Myocyte (in vitro differentiated cells): ENCODE data around the gene ELOVL2. TPM values are rescaled to one million over a fixed set of nuclear protein-coding genes. Genes with fewer than 3 reads are reported as not detected.

Source experiments
- DNase-seq: peaks from one replicate; pipeline ENCODE4 v3.0.0-alpha.2; 2012; ENCODE audit warnings: low read depth
- total RNA-seq: library from RNA; depleted of rRNA; stranded (reverse); fragments of >200 nt; gene quantifications from 2 replicates; pipeline ENCODE4 v1.2.3, GENCODE V29; 2014

Gene ELOVL2
- total RNA-seq, 1 donor from 2014 or later: 0.05 TPM

DNA sequence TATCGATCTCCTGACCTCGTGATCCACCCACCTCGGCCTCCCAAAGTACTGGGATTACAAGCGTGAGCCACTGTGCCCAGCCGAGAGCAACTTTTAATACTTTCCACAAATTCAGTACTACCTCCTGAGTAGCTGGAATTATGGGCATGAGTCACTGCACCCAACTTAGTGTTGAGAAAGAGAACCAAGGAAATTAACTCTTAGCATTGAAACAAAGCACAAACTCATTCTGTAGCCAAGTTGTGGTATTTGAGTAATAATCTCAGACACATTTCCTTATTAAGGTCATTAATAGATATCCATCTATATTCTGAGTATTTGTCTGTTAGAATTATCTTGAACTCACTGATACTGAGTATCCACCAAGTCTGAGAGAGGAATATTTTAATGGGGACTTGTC lies 14.3 kb upstream of the ELOVL2 start:
- no peak for DNase-seq

DNA sequence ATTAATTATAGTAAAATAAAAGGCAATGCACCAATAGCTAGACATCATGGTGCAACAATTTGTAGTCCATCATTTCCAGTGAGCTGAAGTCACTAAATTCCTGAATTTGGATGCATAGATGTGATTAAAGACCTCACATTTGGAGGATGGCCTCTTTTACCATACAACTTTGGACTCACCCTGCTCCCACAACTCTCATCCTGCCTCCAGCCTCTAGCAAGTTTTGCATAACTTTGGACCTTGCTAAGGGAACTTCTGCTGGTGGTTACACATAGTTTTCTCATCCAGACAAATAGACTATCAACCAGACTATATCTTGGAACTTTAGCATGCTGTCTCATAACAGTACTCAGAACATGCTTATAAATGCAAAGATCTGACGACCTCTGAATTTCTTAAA lies 12.8 kb upstream of the ELOVL2 start:
- no peak for DNase-seq

DNA sequence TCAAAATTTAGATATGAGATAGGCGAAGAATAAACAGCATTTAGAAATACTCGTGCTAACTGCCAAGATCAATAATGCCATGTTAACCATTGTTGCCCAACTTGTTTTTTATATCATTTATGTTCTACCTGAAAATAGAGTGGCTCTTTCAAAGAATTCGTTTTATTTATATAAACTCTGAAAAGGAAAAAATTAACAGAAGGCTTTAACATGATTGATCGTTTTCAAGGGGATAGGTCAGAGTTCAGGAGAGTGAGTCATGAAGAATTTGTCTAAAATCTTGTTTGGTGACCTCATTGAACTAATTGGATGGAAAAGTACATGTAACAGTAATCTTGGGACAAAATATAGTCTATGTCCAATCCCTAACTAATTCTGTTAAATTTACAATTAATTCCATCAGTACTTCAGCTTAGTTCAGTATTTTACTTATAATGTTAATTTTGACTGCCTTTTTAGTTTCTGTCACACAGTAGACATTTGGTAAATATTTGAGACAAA lies 11.1 kb upstream of the ELOVL2 start:
- DNase-seq: no peak

DNA sequence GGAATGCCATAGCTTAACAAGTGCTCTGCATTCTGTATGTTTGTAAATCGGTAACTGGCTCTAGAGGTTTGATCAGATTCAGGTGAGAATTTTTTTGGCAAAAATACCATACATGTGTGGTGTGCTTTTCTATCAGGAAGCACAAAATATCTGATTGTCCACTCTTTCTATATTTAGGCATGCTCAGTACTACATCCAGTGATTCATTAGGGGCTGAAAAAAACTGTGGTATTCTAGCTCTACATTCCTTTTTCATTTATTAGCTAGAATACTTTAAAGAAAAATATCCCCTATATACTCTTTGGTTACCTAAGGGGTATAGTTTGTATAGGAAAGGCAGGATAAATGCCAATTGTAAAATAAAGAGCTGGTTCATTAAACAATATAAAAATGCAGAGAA lies 10.6 kb upstream of the ELOVL2 start:
- no peak for DNase-seq

DNA sequence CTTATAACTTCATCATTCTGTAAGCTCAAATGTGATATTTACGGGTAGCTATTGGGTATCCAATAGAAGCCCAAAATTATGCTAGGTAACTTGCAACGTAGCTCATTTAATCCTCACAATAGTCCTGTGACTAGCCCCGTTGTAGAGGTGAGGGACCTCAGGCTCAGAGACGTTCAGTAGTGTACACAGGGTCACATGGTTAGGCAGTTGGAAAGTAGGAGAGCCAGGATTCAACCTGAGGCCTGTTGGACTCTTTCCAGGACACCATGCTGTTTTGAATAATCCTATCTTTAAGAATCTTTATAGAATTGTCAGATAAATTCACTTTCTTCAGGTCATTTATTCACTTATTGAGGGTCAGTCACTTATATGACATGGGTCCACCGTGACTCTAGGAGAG lies 9.2 kb upstream of the ELOVL2 start:
- no peak for DNase-seq

DNA sequence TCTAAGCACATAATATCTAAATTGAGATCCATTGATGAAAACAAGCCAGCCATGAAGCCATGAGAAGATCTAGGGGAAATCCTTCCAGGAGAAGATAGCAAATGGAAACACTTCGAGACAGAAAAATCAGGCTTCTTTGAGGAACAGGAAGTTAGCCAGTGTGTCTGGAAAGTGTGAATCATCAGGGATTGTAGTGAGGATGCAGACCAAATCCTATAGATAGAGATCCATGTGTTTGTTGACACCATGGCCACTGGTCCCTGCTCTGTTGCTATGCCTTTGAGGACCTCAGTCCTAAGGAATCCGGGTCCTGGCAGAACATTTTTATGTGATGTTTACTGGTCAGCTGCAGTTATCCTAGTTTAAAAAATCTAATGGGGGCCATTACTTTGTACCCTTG lies 6.6 kb upstream of the ELOVL2 start:
- DNase-seq: no peak

DNA sequence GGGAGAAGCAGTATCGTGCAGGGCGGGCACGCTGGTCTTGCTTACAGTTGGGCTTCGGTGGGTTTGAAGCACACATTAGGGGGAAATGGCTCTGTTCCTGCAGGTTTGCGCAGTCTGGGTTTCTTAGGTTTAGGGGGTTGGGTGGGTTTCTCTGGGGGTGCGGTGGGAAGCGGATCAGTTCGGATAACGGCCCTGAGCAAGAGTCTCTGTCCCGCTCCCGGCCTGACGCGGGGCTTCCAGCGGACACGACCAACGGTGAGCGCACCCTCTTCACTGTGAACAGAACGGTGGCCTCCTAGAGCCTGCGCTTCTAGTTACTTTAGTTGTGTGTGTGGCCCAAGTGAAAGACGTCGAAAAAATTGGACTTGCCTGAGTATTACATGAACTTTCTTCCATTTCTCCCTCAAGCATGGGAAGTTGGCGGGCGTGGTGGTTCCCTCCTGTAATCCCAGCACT lies 635 bp upstream of the ELOVL2 start:
- no peak for DNase-seq

DNA sequence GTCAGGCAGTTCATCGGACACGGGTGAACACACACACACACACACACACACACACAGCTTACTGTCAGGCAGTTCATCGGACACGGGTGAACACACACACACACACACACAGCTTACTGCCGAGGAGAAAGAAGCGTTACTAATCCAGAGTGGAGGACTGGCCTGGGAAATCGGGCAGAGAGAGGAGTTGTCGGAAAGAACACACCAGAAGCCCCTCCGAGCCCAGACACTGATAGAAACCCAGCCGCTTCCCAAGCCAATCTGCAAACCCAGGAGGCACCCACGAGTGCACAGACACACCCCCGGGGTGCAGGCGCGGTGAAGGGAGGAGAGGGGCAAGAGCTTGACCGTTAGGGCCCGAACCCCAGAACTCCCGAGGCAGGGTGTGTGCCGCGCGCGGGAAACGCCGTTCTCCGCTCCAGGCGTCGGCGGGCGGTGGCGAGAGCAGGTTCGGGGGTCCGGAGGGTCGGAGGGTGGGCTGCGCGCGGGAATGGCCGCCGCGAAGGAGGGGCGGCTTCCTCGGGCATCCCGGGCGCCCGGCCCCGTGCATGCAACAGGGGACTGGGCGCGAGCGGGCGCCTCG lies 636 bp downstream of the ELOVL2 start:
- DNase-seq: peak; percentile 19

DNA sequence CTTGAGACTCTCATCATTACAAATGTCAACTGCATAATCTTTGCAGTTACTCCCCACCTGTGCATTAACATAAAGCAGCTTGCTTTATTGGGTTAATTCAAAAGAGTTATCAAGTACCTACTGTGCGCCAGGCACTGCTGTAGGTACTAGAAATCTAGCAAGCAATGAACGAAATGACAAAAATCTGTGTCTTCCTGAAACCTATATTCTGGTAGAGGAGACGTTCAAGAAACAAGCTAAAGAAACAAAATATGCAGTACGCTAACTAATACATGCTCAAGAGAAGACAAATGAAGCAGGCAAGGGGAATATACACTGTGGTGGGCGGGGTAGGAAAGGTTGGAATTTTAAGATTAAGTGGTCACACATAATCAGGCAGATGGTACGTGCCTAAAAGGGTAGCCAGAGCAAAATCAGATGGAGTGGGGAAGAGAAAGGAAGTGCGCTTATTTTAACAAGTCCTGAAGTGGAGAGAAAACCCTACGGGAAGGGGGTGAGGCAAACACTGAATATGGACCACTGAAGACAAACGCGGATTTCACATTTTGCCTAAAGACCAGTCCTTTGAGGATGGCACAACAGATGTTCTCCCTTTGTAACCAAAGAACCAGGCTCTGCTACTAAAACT lies 1.2 kb downstream of the ELOVL2 start:
- no peak for DNase-seq

DNA sequence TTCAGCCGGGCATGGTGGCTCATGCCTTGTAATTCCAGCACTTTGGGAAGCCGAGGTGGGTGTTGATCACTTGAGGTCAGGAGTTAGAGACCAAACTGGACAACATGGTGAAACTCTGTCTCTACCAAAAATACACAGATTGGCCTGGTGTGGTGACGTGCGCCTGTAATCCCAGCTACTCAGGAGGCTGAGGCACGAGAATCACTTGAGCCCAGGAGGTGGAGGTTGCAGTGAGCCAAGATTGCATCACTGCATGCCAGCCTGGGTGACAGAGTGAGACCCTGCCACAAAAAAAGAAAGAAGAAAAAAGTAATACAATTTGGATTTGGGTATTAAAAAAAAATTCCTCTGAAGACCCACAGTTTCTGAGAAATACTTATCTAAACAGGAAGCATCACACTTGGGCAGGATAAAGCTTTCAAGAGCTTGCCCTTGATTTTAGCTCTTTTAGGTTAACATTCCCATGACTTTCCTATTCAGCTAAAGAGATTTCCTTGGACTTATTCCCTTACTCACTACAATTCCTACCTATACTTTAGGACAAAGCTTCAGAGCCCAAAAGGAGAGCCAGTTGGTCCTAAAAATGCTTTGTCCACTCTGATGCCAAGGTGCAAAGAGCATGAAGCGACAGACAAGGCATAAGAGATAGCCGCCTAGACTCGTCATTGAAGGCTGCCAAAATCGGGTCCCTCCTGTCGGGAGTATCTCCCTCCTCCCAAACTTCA lies 1.9 kb downstream of the ELOVL2 start:
- no peak for DNase-seq

DNA sequence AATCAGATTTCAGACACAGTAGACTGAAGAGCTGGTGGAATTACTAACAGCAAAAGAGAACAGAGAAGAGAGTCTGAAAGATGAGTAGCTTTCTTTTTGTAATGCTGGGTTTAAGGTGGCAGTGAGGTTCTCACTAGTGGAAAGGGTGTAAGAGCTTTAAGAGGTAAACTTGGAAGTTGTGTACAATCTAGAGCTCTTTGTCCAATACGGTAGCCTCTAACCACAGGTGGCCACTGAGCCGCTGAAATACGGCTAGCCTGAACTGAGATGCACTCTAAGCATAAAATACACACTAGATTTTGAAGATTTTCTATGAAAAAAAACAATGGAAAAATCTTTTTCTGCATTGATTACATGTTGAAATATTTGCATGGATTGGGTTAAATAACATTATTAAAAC lies 4.0 kb downstream of the ELOVL2 start:
- DNase-seq: no peak

DNA sequence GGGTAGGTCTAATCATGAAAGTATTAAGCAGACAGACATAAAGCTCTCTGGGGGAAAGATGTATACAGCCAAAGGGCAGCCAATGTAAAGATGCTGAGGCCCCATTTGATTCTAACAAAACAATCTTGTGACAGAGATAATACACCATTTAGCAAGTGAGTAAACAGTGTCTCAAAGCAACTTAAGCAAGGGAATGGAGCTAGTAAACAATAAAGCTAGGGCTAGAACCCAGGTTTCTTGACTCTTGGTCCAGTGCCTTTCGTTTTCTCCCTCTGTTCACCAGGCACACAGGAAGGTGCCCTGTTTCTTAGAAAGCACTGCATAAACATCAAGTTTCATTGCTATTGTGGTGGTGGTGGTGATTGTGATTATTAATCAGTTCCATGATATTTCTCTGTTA lies 5.1 kb downstream of the ELOVL2 start:
- no peak for DNase-seq

DNA sequence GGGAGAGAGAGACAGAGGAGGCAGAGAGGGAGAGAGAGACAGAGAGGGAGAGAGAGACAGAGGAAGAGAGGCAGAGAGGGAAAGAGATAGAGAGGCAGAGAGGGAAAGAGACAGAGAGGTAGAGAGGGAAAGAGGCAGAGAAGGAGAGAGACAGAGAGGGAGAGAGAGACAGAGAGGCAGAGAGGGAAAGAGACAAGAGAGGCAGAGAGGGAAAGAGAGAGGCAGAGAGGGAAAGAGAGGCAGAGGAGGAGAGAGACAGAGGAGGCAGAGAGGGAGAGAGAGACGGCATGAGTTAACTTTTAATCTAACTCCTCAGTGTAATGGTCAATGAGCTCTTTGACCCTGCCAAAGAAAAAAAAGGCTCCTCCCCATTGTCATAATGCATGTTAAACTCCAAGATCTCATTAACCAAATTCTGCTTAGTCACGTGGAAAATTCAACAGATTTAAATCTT lies 7.1 kb downstream of the ELOVL2 start:
- DNase-seq: no peak

DNA sequence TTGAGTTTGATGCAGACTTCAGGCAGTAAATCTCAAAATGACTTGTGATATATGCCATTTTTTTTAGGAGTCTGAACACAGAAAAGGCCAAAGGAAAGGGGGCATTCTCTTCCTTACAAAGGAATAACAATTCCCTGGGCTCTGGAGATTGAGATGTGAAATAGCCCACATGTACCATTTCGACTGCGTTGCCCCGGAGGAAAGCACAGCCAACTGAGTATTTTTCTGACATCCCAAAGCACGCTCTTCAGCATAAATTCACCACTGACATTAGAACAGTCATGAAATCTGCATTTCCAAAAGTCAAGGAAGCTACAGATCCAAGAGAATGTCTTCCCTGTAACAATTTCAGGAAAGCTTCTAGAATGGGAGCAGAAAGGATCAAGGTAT lies 7.8 kb downstream of the ELOVL2 start:
- DNase-seq: no peak

DNA sequence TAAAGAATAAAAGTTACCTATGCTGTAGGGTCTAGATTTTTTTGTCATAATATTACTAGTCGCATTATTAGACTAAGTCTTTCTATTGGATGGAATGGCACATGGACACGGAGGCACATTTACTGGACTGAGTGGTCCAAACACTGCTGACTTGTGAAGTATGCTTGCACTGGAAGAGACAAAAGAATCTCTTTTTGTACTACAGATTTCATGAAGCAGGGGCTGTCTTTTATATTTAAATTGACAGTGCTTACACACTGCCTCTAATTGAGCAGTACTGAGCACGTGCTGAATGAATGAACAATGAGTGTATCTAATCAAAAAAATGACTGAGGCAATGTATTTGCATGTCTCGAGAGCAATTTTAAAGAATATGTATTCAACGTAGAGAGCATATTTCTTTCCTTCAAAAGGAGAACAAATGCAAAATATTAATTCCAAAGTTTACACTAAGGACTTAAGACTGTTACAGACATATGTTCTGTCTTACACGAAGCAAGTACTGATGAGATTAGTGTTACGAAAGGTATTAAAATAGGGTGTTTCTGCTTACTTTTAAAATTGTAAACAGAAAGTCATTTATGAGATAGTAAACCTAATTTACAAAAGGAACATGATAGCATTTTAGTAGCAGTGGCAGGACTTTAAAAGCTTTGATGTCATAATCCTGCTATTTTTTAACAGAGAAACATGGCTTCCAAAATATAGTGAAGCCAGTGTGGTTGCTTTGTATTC lies 8.3 kb downstream of the ELOVL2 start:
- no peak for DNase-seq

DNA sequence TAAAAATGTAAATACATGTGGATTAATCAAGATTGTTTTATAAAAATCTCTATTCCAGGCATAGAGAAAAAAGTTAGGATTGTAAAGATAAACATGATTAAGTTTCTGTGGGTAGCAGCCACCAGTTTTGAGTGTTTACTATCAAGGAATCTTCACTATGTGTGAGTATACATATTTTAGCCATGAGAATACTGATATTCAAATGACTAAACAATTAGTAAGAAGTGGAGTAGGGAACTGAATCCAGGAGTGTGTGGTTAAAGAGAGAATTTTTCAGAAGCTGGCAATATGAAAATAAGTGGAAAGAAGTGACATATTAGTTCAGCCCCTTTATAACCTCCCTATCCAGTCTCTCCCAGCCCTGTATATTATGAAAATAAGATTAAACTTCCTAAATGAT lies 10.3 kb downstream of the ELOVL2 start:
- peak; percentile 11 for DNase-seq

DNA sequence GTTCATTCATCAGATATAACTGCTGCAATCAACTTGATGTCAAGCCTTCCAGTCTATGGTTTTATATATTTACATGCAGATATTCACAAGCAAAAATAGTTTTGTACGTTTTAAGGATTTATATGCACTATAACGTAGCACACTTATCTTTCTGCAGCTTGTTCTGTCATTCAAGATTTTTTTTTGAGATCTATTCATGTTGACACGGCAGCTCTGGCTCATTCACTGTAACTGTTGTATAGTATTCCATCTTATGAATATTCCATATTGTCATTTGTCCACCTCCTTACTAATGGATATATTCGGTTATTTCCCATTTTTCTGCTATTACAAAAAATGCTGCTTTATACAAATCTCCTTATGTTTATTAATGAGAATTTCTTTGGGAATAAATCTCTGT lies 13.2 kb downstream of the ELOVL2 start:
- DNase-seq: no peak

DNA sequence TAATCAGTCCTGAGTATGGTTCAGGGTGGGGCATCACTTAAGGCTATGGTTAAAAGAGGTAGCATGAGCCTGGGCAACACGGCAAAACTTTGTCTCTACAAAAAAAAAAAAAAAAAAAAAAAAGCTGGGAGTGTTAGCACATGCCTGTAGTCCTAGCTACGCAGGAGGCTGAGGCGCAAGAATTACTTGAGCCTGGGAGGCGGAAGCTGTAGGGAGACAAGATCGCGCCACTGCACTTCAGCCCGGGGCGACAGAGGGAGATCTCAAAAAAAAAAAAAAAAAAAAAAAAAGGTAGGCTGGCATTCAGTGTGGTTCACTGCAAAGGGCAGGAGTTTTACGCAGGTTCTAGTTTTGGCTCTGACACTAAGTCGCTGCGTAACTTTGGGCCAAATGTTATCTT lies 15.1 kb downstream of the ELOVL2 start:
- DNase-seq: no peak

DNA sequence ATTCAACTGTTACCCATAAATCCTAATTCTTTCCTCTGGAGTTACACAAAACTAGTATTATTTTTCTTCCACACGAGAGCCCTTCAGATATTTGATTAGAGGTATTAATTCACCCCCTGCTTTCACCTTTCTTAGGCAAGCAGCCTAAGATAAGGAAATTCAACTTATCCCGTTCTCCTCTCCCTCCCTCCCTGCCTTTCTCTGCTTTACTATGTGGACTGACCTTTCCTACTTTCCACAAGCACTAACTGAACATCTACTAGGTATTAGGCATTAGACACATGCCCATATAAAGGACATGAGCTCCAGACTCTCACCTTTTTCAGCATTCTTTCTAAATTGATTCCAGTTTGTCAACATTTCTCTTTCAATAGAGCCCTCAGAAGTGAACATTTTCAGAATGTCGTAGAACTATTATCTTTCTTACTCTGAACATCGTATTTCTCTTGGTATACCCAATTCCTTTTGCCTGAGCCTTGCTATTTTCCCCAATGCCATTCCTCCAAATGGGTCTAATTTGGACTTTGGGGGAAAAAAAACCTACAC lies 16.5 kb downstream of the ELOVL2 start:
- DNase-seq: no peak

DNA sequence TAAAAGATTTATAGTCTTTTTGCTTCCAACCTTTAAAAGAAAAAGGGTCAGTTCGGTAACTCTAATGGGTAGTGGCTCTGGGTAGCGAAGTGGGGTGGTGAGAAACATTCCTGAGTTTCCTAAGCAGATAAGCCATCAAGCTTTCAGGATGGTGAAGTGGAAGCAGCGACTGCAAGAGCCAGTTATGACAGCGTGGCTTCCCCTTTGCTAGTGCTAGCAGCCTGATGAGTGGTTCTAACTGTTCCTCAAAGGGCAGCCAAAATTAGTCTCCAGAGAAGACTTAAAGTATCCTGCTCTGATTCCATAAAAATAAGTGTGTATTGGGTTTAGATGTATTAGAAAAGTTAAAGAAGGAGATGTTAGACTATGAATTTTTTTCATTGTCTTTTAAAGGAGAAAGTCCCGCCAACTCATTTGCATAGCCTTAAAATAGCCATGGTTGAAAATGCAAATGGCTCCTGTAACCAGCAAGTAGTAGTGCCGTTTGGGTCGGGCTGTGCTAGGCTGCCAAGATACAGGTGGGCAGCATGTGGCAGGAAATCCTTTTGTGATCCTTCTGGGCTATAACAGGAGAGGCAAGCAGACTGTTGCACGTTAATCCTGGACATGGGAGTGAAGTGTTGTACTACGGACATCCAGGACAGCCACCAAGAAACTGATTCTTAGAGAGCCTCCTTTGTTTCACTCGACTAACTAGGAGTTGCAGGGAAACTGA lies 18.0 kb downstream of the ELOVL2 start:
- DNase-seq: no peak

DNA sequence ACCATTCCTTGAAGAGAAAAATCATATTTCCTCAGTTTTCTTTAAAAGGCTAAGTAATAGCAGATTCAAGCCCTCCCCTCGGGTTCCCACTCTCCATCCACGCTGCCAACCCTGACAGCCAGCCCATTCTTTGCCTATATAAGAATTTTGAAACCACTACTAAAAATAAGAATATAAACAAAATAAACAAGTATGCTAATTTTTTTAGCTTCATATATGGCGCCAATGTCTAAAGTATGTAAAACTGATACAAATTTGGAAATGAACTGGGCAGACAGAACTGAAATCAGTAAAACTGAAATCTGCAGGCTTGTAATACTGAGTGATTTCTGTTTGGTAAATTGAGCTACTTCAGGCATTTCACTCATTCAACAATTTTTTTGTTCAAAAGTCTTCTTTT lies 19.0 kb downstream of the ELOVL2 start:
- DNase-seq: no peak
